K562 (cell line): Measurements from ENCODE around the gene CCNJL. TPM values are rescaled to one million over a fixed set of nuclear protein-coding genes. Genes with fewer than 3 reads are reported as not detected.
A peak's percentile ranks its signal among the peaks of the same experiment; 100 is the strongest.

Source experiments
- ATAC-seq: fragments of 200-7000 bp; cut with Tn5 transposase; 3 replicates; pipeline ENCODE4 v1.9.1; 2020; ENCODE audit warnings: moderate library complexity
- BruUV-seq: library from RNA; stranded (reverse); fragments of 400-500 nt; replicated peaks from 2 replicates; lab custom pipeline; 2021; lab: Mats Ljungman, UMichigan
- CTCF ChIA-PET: fragments of 300-600 bp; formaldehyde crosslinking; extraction: SDS; loops from one replicate; lab custom pipeline; 2021; ENCODE audit warnings: low intra/inter-chr PET ratio; lab: Yijun Ruan, JAX
- POLR2A ChIA-PET: fragments of 300-600, 350-650 bp; sonication (Branson Sonifier 250); formaldehyde crosslinking; extraction: SDS; loops from one replicate; lab custom pipeline; 2021; ENCODE audit warnings: antibody characterized with exemption, inconsistent platforms; lab: Yijun Ruan, JAX
- DNase-seq, 4 experiments: peaks; one replicate each; pipeline versions ENCODE4 v3.0.0 to v3.0.0-alpha.2; 2011 to 2018; ENCODE audit warnings: low spot score in 3 of 4, mixed read lengths in 3 of 4; ENCODE audit errors: extremely low read depth in 1 of 4
- FAIRE-seq: peaks from 2 replicates; lab custom pipeline; 2011; peaks lifted over from hg19 to GRCh38; lab: Jason Lieb, UNC
- H2AFZ ChIP-seq: 2 replicates; pipeline ENCODE4 v1.6.0; 2011; ENCODE audit warnings: low read depth, low read length, control low read depth, inconsistent platforms
- H3K27ac ChIP-seq: fragments of 200-600 bp; 3 replicates; pipeline ENCODE4 v1.8.0; 2011; ENCODE audit warnings: low read depth, mild to moderate bottlenecking, control low read depth, inconsistent platforms, low read length, moderate library complexity, mixed read lengths; ENCODE audit errors: extremely low read depth
- H3K27me3 ChIP-seq, 2 experiments: fragments of 300-600 bp in 1 of 2; 2 replicates in 1 of 2; 3 replicates in 1 of 2; pipeline versions ENCODE4 v1.6.0 to v1.8.0; 2011; ENCODE audit warnings: inconsistent platforms in 2 of 2, low read length in 2 of 2, mild to moderate bottlenecking in 1 of 2, mixed read lengths in 1 of 2, moderate library complexity in 1 of 2; ENCODE audit not compliant: control insufficient read depth in 2 of 2, insufficient read depth in 2 of 2
- H3K36me3 ChIP-seq: fragments of 300-600 bp; 3 replicates; pipeline ENCODE4 v1.8.0; 2011; ENCODE audit warnings: mild to moderate bottlenecking, low read length, inconsistent platforms; ENCODE audit not compliant: control insufficient read depth, insufficient read depth
- H3K4me1 ChIP-seq, 2 experiments: fragments of 200-600 bp in 1 of 2; replicated peaks in 1 of 2; 2 replicates in 1 of 2; 3 replicates in 1 of 2; pipeline versions ENCODE4 v1.5.1 to v1.8.0; 2011; ENCODE audit warnings: inconsistent platforms in 2 of 2, low read length in 2 of 2, mild to moderate bottlenecking in 1 of 2, mixed read lengths in 1 of 2, moderate library complexity in 1 of 2; ENCODE audit not compliant: control insufficient read depth in 2 of 2, insufficient read depth in 2 of 2
- H3K4me2 ChIP-seq: 2 replicates; pipeline ENCODE4 v1.6.1; 2011; ENCODE audit warnings: low read length, control low read depth, inconsistent platforms, mixed read lengths; ENCODE audit not compliant: insufficient read depth
- H3K4me3 ChIP-seq: fragments of 200-600 bp; sonication (generic), shearing (Covaris generic); 2 replicates; pipeline ENCODE4 v1.5.1; 2016; ENCODE audit warnings: control low read depth, inconsistent platforms
- H3K79me2 ChIP-seq: fragments of 200-600 bp; 3 replicates; pipeline ENCODE4 v1.8.0; 2011; ENCODE audit warnings: low read length, inconsistent platforms; ENCODE audit not compliant: control insufficient read depth, insufficient read depth
- H3K9ac ChIP-seq, 2 experiments: 2 replicates each; pipeline versions ENCODE4 v1.6.0 to v1.6.1; 2011; ENCODE audit warnings: low read depth in 2 of 2, low read length in 2 of 2, control low read depth in 1 of 2, inconsistent platforms in 1 of 2, mild to moderate bottlenecking in 1 of 2, mixed read lengths in 1 of 2; ENCODE audit not compliant: insufficient read depth in 1 of 2
- H3K9me1 ChIP-seq: one replicate; pipeline ENCODE4 v1.6.0; 2011; ENCODE audit warnings: inconsistent platforms, mild to moderate bottlenecking, low read length, moderate library complexity; ENCODE audit not compliant: control insufficient read depth, insufficient read depth
- H3K9me3 ChIP-seq: replicated peaks from 2 replicates; pipeline ENCODE4 v1.5.1; 2011; ENCODE audit warnings: low read depth, low read length, inconsistent platforms; ENCODE audit not compliant: control insufficient read depth, insufficient read depth
- H4K20me1 ChIP-seq: replicated peaks from 2 replicates; pipeline ENCODE4 v1.6.1; 2011; ENCODE audit warnings: low read length, inconsistent platforms, mixed read lengths; ENCODE audit not compliant: control insufficient read depth, insufficient read depth
- ETS1 ChIP-seq: conservative IDR thresholded peaks from 2 replicates; pipeline ENCODE4 v1.6.1; 2011; ENCODE audit warnings: low read depth, mild to moderate bottlenecking, low read length; ENCODE audit not compliant: control insufficient read depth
- ETV5 ChIP-seq: sonication (generic); formaldehyde crosslinking; IDR thresholded peaks from 2 replicates; pipeline ENCODE4 v1.4.0; 2020; ENCODE audit warnings: low read depth, mild to moderate bottlenecking, missing genetic modification reagents
- HLTF ChIP-seq: fragments of 450-650 bp; IDR thresholded peaks from 2 replicates; pipeline ENCODE4 v1.6.1; 2016
- KAT7 ChIP-seq: sonication (generic); formaldehyde crosslinking; IDR thresholded peaks from 2 replicates; pipeline ENCODE4 v1.8.0; 2022; ENCODE audit warnings: missing genetic modification reagents, mild to moderate bottlenecking, borderline replicate concordance
- LEF1 ChIP-seq: fragments of 450-650 bp; IDR thresholded peaks from 2 replicates; pipeline ENCODE4 v1.6.1; 2016; ENCODE audit warnings: mild to moderate bottlenecking
- MAFF ChIP-seq: IDR thresholded peaks from 2 replicates; pipeline ENCODE4 v1.6.1; 2012; ENCODE audit warnings: low read length, improper control_type of control experiment
- PHF8 ChIP-seq: fragments of 200-600 bp; sonication (generic); IDR thresholded peaks from 2 replicates; pipeline ENCODE4 v1.6.1; 2012; ENCODE audit warnings: mixed run types, mild to moderate bottlenecking, inconsistent platforms, low read length, moderate library complexity, borderline replicate concordance
- POLR2B ChIP-seq: fragments of 450-650 bp; IDR thresholded peaks from 2 replicates; pipeline ENCODE4 v1.6.1; 2018; ENCODE audit warnings: low read depth; ENCODE audit not compliant: partially characterized antibody
- SFPQ ChIP-seq: fragments of 200-400 bp; formaldehyde crosslinking; IDR thresholded peaks from 2 replicates; pipeline ENCODE4 v1.6.1; 2017; ENCODE audit warnings: mild to moderate bottlenecking, low read depth, low read length, moderate library complexity
- SMARCC2 ChIP-seq: fragments of 450-650 bp; IDR thresholded peaks from 2 replicates; pipeline ENCODE4 v1.6.1; 2017; ENCODE audit warnings: antibody characterized with exemption, moderate library complexity, mild to moderate bottlenecking, low read depth
- SMC3 ChIP-seq: conservative IDR thresholded peaks from 2 replicates; pipeline ENCODE4 v1.6.1; 2011; ENCODE audit warnings: low read depth, low read length, improper control_type of control experiment; ENCODE audit not compliant: insufficient read depth
- TEAD2 ChIP-seq: fragments of 450-650 bp; IDR thresholded peaks from 2 replicates; pipeline ENCODE4 v1.6.1; 2016; ENCODE audit warnings: missing genetic modification characterization, control low read depth, missing compliant biosample characterization
- TFE3 ChIP-seq: fragments of 450-650 bp; formaldehyde crosslinking; IDR thresholded peaks from 2 replicates; pipeline ENCODE4 v1.4.0; 2020; ENCODE audit warnings: mild to moderate bottlenecking, mixed read lengths
- YY1 ChIP-seq, 3 experiments: IDR thresholded peaks; 2 replicates each; pipeline ENCODE4 v1.6.1; 2011; ENCODE audit warnings: low read length in 2 of 3, mild to moderate bottlenecking in 2 of 3, moderate library complexity in 2 of 3, borderline replicate concordance in 1 of 3, control low read depth in 1 of 3, low read depth in 1 of 3; ENCODE audit not compliant: insufficient read depth in 3 of 3, insufficient replicate concordance in 2 of 3, control insufficient read depth in 1 of 3, insufficient read length in 1 of 3; ENCODE audit errors: extremely low read depth in 1 of 3
- WGBS: fragments of 100-300 bp; shearing (Covaris generic); methylation state at CpG from one replicate; pipeline ENCODE4 v1.1.6; 2016; ENCODE audit warnings: low coverage, mixed read lengths; ENCODE audit not compliant: insufficient coverage; ENCODE audit errors: missing lambda C conversion rate; 5-methylcytosine and 5-hydroxymethylcytosine counted together
- in situ Hi-C: fragments of 300-500 bp; cut with MboI; formaldehyde crosslinking; loops from 4 replicates; pipeline ENCODE4 v1.15.0; 2018; ENCODE audit warnings: inconsistent platforms, mixed read lengths
- intact Hi-C: fragments of 100-400 bp; cut with micrococcal nuclease; formaldehyde crosslinking; loops from 2 replicates; pipeline ENCODE4 v1.14.2; 2022
- polyA plus RNA-seq, 8 experiments: library from polyadenylated mRNA; depleted of rRNA in 4 of 8; stranded (reverse) in 5 of 8; unstranded in 3 of 8; fragments of >200 nt; fragmentation: Nextera tagmentation in 2 of 8; fragmentation: Illumina TruSeq in 1 of 8; extraction: Ambion mirVana in 2 of 8; extraction: Trizol in 1 of 8; gene quantifications; 2 replicates each; pipeline versions ENCODE4 v1.2.1 to v1.2.3, GENCODE V29; 2011 to 2014; ENCODE audit warnings: inconsistent platforms in 1 of 8, missing spikeins in 1 of 8
- total RNA-seq, 7 experiments: library from RNA; depleted of rRNA in 6 of 7; stranded (reverse); fragments of >200 nt in 6 of 7; fragmentation: Illumina TruSeq in 2 of 7; extraction: Trizol in 2 of 7; gene quantifications; 2 replicates each; pipeline versions ENCODE4 v1.2.1 to v1.2.3, GENCODE V29; 2011 to 2021; ENCODE audit warnings: low replicate concordance in 1 of 7

Gene CCNJL
- total and polyA plus RNA-seq, 9 of the 15 experiments (the other 6 are each of a cell fraction or from before 2014, with no cell fraction given) = 0.04 TPM; not detected in 8

GRCh38 chr5:160266044-160266443 lies 46.3 kb downstream of the CCNJL start (continued):
- TF ChIP-seq TEAD2 = no peak
- TF ChIP-seq LEF1 = no peak
- TF ChIP-seq MAFF = no peak
- TF ChIP-seq SMC3 = no peak
- no peak for TF ChIP-seq ETS1

GRCh38 chr5:160263326-160263855 lies 49.0 kb downstream of the CCNJL start:
- ATAC-seq (no peak), FAIRE-seq (no peak), DNase-seq (no peak)
- Histone ChIP-seq H3K9me3 (no peaks in the 10 kb centered on the region), H3K27me3 (no peaks in the 10 kb centered on the region), H2AFZ (peak overlapping the region; percentile 51), H3K9me1 (peaks cover 8% of the 10 kb centered on the region), H3K4me1 (peaks cover 29 to 36% of the 10 kb centered on the region in 2 experiments), H3K4me2 (peak overlapping the region; percentile 54; the same call in 1 of the 2 replicates), H3K9ac (no peak overlapping the region), H3K4me3 (no peak overlapping the region), H3K27ac (no peak overlapping the region), H3K79me2 (no peaks in the 10 kb centered on the region), H3K36me3 (no peaks in the 10 kb centered on the region), H4K20me1 (peaks cover 5% of the 10 kb centered on the region; the same call in 1 of the 2 replicates)
- WGBS = 20% methylated on average over 4 of the region's 4 CpGs
- CTCF ChIA-PET = interaction anchor here (0.7 kb wide), 1 partner anchor 34 kb away, joined by 3 read pairs; no protein-coding TSS in a partner anchor
- in situ Hi-C loops = no loop called here
- intact Hi-C loops = loop anchor here (5.0 kb wide), 1 partner anchor 181 kb away; no protein-coding TSS in a partner anchor
- POLR2A ChIA-PET = interaction anchor here (1.0 kb wide), 1 partner anchor 13 kb away, joined by 3 read pairs; no protein-coding TSS in a partner anchor
- BruUV-seq = no TSS peak
- no peak for TF ChIP-seq POLR2B
- no peak for TF ChIP-seq PHF8
- TF ChIP-seq SMARCC2 = no peak
- no peak for TF ChIP-seq YY1 (IDR thresholded peaks at IDR 0.05; ENCODE audit: borderline replicate concordance in 1 of 3, control insufficient read depth in 1 of 3, extremely low read depth in 1 of 3, insufficient read depth in 3 of 3, insufficient read length in 1 of 3, insufficient replicate concordance in 2 of 3, low read depth in 1 of 3, low read length in 2 of 3)
- TF ChIP-seq TFE3 (CRISPR knock-in tag) = no peak
- no peak for TF ChIP-seq SFPQ
- TF ChIP-seq KAT7 (CRISPR knock-in tag) = no peak
- no peak for TF ChIP-seq HLTF
- TF ChIP-seq ETV5 (CRISPR knock-in tag) = no peak
